NCI-H82 (cell line): ENCODE data around the gene SMG5.
A peak's percentile ranks its signal among the peaks of the same experiment; 100 is the strongest.
"Not testable (repeated sequence)": the region's sequence is repeated elsewhere in the genome, so short reads cannot be mapped to it uniquely, and the experiment has no call there.

ENCODE experiments used
- DNase-seq: peaks from one replicate; lab custom pipeline; 2025; lab: John Stamatoyannopoulos, UW

The SMG5 gene

DNA sequence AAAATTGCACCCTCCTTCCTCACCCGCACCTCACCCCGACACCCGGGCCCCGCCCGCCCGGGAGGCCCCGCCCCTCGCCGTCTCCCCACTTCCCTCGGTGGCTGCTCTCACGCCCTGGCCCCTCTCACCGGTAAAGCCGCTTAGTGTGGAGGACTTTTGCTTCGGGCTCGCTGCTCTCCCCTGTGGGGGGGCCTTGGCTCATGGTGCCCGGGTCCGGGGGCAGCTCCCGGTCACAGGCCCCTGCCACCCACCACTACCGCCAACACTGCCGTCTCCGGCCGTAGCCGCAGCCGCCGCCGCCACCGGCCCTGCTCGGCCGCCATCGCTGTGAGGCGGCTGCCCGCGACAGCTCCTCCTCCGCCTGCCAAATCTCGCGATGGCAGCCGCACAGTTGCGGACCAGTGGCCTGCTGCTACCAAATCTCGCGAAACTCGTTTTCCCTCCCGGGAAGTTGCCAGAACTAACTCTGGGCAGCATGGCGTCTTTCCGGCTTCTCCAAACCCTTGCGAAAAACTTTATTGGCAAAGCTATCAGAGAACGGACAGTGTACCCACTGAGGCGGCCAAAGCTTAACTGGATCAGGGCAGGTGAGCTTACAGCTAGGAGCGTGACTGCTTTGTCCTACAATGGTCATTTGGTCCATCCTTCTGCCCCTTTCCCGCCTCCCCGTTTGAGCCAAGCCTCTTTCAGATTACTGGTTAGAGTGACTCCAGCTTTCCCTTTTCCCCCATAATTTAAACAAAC, at the start of gene SMG5:
Gene SMG5 (minus strand): TSS at position 347 of the 744 bp plus-strand sequence. CDS start 145 bp downstream, at position 202.
- peak; percentile 100 for DNase-seq

DNA sequence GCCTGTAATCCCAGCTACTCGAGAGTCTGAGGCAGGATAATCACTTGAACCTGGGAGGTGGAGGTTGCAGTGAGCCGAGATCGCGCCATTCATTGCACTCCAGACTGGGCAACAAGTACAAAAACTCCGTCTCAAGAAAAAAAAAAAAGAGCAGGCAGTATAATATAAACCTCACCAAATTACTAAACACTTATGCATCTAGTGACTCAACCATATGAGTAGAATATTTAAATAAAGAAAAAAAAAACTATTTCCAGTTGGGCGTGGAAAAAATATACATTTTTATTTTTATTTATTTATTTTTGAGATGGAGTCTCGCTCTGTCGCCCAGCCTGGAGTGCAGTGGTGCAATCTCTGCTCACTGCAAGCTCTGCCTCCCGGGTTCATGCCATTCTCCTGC, 40.6 kb upstream of the SMG5 start:
- not testable (repeated sequence) for DNase-seq

DNA sequence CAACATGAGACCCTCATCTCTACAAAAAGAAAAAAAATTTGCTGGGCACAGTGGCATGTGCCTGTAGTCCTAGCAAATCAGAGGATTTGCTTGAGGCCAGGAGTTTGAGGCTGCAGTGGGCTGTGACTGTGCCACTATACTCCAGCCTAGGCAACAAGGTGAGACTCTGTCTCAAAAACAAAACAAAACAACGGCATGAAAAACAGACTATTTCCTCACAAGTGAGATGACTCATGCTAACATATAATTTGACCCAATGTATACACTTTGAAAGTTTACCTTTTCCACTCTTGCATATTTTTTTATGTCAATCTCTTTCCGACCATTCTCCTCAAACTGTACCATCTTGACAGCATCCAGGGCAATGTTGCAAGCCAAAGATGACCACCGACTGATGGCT, 37.9 kb upstream of the SMG5 start:
- DNase-seq = no peak

DNA sequence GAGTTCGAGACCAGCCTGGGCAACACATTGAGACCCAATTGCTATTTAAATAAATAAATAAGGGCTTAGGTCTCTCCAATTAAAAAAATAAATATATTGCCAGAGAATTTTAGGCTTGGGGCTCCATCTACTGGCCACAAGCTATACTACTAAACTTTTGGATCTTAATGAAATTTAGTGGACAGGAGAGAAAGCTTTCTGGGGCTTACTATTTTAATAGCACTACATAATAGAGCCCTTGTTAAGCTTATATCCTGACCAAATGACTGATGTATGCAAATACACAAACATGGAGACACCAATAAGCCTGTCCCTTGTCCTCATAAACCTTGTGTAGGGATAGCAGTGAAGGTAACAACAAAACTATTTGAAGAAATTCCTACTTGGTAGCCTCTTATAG, 37.0 kb upstream of the SMG5 start:
- DNase-seq = peak; percentile 49

- DNase-seq = no peak
Observed at GRCh38 chr1:156316909-156317308, 34.3 kb upstream of the SMG5 start.

DNA sequence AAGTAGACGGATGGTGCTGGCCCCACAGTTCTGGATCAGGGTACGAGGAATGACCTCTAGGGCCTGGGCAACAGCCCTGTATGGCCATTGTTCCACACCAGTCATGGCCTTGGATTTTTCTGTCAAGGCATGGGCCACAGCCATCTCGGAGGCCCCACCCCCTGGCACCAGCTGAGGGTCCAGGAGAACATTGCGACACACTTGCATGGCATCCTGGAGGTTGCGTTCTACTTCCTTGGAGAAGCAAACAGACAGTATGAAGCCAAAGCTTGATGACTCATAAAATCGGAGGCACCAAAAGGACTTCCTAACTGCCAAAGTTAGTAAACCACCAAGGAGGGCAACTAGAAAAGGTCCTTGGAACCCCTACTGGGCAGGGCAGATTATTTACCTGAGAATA, 28.3 kb upstream of the SMG5 start:
- DNase-seq = no peak

- no peak for DNase-seq
Observed at GRCh38 chr1:156308078-156308477, 25.5 kb upstream of the SMG5 start.

- DNase-seq = no peak
Observed at GRCh38 chr1:156305215-156305614, 22.6 kb upstream of the SMG5 start.

DNA sequence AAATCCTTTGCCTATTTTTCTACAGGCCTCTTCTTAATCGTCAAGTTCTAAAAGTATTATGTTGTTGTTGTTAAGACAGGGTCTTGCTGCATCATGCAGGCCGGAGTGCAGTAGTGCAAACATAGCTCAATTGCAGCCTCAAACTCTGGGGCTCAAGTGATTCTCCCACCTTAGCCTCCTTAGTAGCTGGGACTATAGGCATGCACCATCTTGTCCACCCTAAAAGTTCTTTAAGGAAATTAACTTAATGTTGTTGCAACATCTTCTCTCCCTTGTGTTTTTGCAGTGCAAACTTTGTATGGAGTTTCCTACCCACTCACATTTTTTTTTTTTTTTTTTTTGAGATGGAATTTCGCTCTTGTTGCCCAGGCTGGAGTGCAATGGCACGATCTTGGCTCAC, 20.6 kb upstream of the SMG5 start:
- DNase-seq = no peak

GRCh38 chr1:156298852-156299357, 16.3 kb upstream of the SMG5 start, which contains the start of gene VHLL:
Gene VHLL, minus strand, starts transcription at chr1:156299307. Its CDS starts 118 bp downstream, at chr1:156299189.
- DNase-seq = no peak

- peak; percentile 84 for DNase-seq
Observed at GRCh38 chr1:156295391-156295947, 12.8 kb upstream of the SMG5 start, which contains the start of gene GLMP. Gene GLMP, minus strand, starts transcription at chr1:156295679. Its CDS starts 34 bp downstream, at chr1:156295645.

GRCh38 chr1:156293895-156294294, 11.3 kb upstream of the SMG5 start:
- no peak for DNase-seq

DNA sequence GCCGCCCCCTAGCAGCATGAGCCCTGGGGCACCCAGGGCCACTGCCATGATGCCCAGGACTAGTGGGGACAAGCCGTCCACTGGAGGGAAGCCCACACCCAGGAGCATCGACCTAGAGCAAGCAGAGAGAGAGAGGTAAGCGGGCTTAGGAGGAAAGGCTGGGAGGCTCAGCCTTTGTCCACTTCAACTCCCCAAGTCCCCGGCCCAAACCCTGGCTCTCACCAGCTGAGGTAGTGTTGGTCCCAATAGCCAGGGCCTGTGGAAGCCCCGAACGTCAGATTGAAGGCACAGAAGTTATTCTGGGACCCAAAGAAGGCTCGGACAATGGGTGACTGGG, 10.4 kb upstream of the SMG5 start:
- no peak for DNase-seq

DNA sequence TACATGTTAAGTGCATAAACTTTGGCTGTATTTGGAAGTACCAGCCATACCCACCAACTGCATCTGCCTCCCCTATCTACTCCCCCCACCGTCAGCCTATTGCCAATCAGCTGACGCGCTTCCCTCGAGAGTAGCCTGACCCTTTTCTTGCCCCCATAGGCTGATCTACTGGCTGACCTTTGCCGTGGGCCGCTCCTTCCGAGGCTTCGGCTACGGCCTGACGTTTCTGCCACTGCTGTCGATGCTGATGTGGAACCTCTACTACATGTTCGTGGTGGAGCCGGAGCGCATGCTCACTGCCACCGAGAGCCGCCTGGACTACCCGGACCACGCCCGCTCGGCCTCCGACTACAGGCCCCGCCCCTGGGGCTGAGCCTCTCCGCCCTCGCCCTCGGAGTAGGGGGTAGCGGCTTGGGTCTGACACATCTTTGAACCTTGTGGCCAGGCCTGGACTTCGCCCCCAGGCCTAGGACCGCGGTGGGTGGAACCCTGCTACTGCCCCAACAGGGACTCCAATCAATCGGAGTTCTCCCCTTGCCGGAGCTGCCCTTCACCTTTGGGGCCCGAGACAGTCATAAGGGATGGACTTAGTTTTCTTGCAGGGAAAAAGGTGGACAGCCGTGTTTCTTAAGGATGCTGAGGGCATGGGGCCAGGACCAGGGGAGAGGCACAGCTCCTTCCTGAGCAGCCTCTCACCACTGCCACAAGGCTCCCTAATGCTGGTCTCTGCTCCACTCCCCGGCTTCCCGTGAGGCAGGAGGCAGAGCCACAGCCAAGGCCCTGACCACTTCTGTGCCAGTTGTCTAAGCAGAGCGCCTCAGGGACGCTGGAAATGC, 8.8 kb upstream of the SMG5 start:
- DNase-seq = peak; percentile 68

- no peak for DNase-seq
Observed at GRCh38 chr1:156289857-156290256, 7.2 kb upstream of the SMG5 start.

- no peak for DNase-seq
Observed at GRCh38 chr1:156286061-156286460, 3.4 kb upstream of the SMG5 start.

- DNase-seq = no peak
Observed at GRCh38 chr1:156285437-156285836, 2.8 kb upstream of the SMG5 start.

GRCh38 chr1:156284757-156285156, 2.1 kb upstream of the SMG5 start:
- no peak for DNase-seq

GRCh38 chr1:156284112-156284511, 1.5 kb upstream of the SMG5 start, which contains the start of gene TMEM79:
Gene TMEM79, plus strand, starts transcription at chr1:156284325. Its CDS starts 902 bp downstream, at chr1:156285227.
- DNase-seq = no peak

DNA sequence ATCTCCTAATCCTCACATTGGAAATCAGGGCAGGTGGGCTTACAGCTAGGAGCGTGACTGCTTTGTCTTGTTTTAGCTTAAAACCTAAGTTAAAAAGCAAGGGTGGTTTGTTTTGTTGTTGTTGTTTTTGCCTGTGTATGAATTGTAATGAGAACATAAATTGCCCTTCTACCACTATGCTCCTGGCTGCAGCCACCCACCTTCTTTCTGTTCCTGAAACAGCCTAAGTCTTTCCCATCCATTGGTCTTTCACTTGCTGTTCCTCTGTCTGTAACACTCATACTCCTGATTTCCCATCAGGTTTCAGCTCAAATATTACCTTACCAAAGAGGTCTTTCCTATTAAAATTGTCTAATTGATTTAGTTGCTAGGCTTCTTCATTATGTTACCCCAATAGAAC, 896 bp upstream of the SMG5 start:
- peak; percentile 56 for DNase-seq

DNA sequence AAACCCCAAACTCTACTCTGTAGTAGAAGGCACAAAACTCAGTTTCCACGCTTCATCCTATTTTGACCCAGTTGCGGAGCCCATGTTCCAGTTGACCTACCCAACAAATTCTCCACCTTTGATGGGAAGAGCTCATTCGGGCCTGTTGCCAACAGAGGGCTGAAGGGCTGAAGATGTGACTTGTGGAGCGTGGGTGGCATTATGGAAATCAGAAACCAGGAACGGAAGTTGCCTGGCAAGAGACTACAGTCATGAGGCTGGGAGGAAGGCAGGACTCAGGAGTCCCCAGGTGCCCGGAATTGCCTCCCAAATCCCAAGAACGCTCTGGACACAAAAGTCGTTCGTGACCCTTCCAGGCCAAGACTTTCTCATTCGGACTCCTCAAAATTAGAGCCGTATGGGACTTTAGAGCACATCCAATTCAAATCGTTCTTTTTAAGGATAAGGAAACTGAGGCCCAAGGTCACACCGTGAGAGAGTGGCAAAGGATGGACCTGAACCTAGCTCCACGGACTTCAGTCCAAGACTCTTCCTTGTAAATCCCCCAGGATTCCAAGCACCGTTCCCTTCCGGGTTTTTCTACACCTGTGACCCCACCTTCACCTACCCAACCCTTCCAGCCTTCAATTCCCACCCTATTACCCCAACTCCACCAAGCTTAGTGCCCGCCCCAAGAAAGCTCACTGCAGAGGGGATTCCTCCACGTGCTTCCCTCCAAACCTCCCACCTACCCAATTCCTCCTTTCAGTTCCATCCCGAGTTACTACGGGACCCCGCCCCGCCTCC, 739 bp downstream of the SMG5 start:
- peak; percentile 75 for DNase-seq

- DNase-seq = no peak
Observed at GRCh38 chr1:156281281-156281680, 1.3 kb downstream of the SMG5 start.
